Activated CD8-positive, alpha-beta memory T cell treated with anti-CD3 and anti-CD28 coated beads, Interleukin-2, amount 10 ng/mL, durations not matched to agents 7 days and 5 days (primary cell): Measurements from ENCODE around the gene BRINP1. TPM values are rescaled to one million over a fixed set of nuclear protein-coding genes. Genes with fewer than 3 reads are reported as not detected.

Source experiments
- ATAC-seq: fragments of 150-1000 bp; cut with Tn5 transposase; one replicate; pipeline ENCODE4 v1.10.0; 2021; ENCODE audit warnings: moderate library complexity
- CTCF ChIA-PET: fragments of 350-600 bp; sonication (Branson Sonifier 250); formaldehyde crosslinking; loops from one replicate; lab custom pipeline; 2021; ENCODE audit warnings: antibody characterized with exemption; lab: Charles Lee
- DNase-seq: peaks from one replicate; pipeline ENCODE4 v3.0.0-alpha.2; 2020
- H3K27ac Mint-ChIP-seq: one replicate; pipeline ENCODE4 v1.8.0; 2021; ENCODE audit warnings: mild to moderate bottlenecking, mixed read lengths
- H3K27me3 Mint-ChIP-seq: one replicate; pipeline ENCODE4 v1.8.0; 2021; ENCODE audit warnings: mixed read lengths
- H3K36me3 Mint-ChIP-seq: one replicate; pipeline ENCODE4 v1.8.0; 2021; ENCODE audit warnings: mild to moderate bottlenecking, mixed read lengths
- H3K4me1 Mint-ChIP-seq: one replicate; pipeline ENCODE4 v1.8.0; 2021; ENCODE audit warnings: mixed read lengths
- H3K4me3 Mint-ChIP-seq: one replicate; pipeline ENCODE4 v1.8.0; 2021; ENCODE audit warnings: mild to moderate bottlenecking, moderate library complexity, mixed read lengths
- H3K9me3 Mint-ChIP-seq: one replicate; pipeline ENCODE4 v1.8.0; 2022; ENCODE audit warnings: low read depth, mixed read lengths
- total RNA-seq, 2 experiments: library from RNA; stranded (reverse); gene quantifications; one replicate each; pipeline ENCODE4 v1.2.3, GENCODE V29; 2021

BRINP1 gene
- total RNA-seq, 2 experiments from 2014 or later, result not detected

DNA sequence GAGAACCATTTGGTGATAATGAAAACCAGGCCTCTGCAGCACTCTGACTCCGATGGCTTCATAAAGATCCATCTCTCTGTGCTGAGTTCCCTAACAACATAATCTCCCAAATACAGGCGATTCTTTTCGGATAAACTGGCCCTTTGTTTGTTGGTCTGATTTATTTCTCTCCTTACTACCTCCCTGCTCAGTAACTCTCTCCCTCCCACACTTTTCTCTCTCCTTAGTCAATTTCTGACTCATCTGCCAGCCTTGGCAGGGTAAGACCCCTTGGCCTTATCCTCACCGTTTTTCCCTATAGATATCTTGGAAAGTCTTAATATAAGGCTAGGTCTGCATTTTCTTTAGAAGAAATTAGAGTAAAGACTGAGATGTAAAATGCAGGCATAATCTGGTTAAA is 128.7 kb downstream of the BRINP1 start:
- H3K27ac Mint-ChIP-seq, result no peak overlapping the region
- H3K36me3 Mint-ChIP-seq, result no peaks in the 10 kb centered on the region
- CTCF ChIA-PET, result no interaction called here
- H3K27me3 Mint-ChIP-seq, result no peaks in the 10 kb centered on the region
- no peak for DNase-seq
- peaks cover 3% of the 10 kb centered on the region for H3K9me3 Mint-ChIP-seq
- H3K4me1 Mint-ChIP-seq, result no peaks in the 10 kb centered on the region
- no peak overlapping the region for H3K4me3 Mint-ChIP-seq
- no peak for ATAC-seq

DNA sequence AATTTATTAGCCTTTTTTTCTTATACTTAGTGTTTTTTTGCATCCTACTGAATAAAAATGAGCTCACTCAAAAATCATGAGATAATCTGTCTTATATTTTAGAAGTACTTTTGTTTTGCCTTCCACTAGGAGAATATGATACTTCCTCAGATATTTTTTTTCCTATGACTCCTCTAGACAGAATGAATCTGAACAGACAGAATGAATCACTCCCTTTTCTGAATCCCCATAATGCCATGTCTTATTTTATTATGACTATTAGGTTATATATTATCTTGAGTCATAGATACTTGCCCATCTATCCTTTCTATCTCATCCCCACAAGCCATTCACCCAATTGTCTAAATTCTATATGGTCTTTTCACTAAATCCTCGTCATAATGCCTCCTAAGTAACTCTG is 134.6 kb downstream of the BRINP1 start:
- ATAC-seq, result no peak
- CTCF ChIA-PET, result no interaction called here
- no peak for DNase-seq
- peaks cover 8% of the 10 kb centered on the region for H3K9me3 Mint-ChIP-seq
- no peaks in the 10 kb centered on the region for H3K27me3 Mint-ChIP-seq
- H3K36me3 Mint-ChIP-seq, result no peaks in the 10 kb centered on the region
- H3K4me1 Mint-ChIP-seq, result no peaks in the 10 kb centered on the region
- no peak overlapping the region for H3K4me3 Mint-ChIP-seq
- no peak overlapping the region for H3K27ac Mint-ChIP-seq

DNA sequence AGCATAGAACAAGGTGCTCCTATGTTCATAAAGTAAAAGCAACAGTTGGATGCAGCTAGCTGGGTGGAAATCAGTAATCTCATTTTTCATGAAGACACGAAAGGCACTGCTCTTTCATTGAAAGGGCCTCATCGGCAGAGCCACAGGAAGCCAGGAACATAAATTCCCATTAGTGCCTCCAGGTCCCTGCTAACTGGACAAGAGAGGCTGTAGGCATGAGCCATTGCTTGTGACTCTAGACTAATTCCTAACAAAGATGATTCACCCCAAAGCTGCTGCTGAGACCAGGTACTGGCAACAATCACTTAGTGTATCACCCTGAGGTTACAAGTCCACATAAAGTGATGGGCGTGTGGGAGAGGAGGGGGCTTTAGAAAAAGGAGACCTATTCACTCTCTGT is 141.8 kb downstream of the BRINP1 start:
- H3K4me3 Mint-ChIP-seq, result no peak overlapping the region

DNA sequence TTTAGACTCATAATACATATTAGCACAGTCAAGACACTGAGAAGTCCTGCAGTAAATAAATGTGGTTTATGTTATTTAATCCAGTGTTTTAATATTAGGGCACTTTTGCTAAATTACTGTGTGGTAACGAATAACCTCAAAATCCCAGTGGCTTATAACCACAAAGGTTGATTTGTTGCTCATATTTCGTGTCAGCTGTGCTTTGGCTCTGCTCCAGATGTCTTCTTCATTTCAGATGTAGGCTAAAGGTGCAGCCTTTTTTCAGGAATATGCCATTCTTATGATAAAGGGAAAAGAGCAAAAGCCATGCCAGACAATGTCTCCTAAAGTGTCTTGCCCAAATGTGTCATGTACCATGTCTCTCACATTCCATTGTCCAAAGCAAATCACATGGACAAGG is 144.8 kb downstream of the BRINP1 start:
- no peak for DNase-seq
- peaks cover under 1% of the 10 kb centered on the region for H3K9me3 Mint-ChIP-seq
- no peaks in the 10 kb centered on the region for H3K4me1 Mint-ChIP-seq
- no peaks in the 10 kb centered on the region for H3K36me3 Mint-ChIP-seq
- H3K27me3 Mint-ChIP-seq, result no peaks in the 10 kb centered on the region
- CTCF ChIA-PET, result no interaction called here
- ATAC-seq, result no peak
- no peak overlapping the region for H3K27ac Mint-ChIP-seq
- H3K4me3 Mint-ChIP-seq, result no peak overlapping the region

More for the DNA sequence above, 141.8 kb downstream of the BRINP1 start:
- DNase-seq (no peak), ATAC-seq (no peak)
- no peaks in the 10 kb centered on the region for H3K9me3 Mint-ChIP-seq
- no peaks in the 10 kb centered on the region for H3K36me3 Mint-ChIP-seq
- no peaks in the 10 kb centered on the region for H3K27me3 Mint-ChIP-seq
- H3K27ac Mint-ChIP-seq, result no peak overlapping the region
- CTCF ChIA-PET, result no interaction called here
- no peaks in the 10 kb centered on the region for H3K4me1 Mint-ChIP-seq

DNA sequence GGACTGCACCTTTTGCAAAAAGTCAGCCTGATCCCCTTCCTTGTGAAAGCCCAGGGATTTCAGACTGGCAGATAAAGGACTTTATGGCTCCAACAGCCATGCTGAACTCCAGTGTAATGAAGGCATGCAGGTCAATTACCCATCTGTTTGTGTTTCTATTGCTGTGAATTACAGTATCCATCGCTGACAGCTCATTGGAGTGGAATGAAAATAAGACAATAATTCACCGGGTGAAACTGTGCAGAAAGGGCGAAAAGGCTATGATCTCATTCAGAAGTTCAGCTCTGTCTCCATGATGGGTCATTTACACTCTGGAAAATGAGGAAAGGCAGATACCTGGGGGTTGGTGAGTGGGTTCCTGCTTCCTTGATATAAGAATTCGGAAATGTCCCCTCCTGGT is 148.0 kb downstream of the BRINP1 start:
- ATAC-seq, result no peak
- no peaks in the 10 kb centered on the region for H3K27me3 Mint-ChIP-seq
- H3K4me3 Mint-ChIP-seq, result no peak overlapping the region
- H3K4me1 Mint-ChIP-seq, result no peaks in the 10 kb centered on the region
- no peaks in the 10 kb centered on the region for H3K36me3 Mint-ChIP-seq
- H3K27ac Mint-ChIP-seq, result no peak overlapping the region
- peaks cover 4% of the 10 kb centered on the region for H3K9me3 Mint-ChIP-seq
- CTCF ChIA-PET, result no interaction called here
- no peak for DNase-seq

DNA sequence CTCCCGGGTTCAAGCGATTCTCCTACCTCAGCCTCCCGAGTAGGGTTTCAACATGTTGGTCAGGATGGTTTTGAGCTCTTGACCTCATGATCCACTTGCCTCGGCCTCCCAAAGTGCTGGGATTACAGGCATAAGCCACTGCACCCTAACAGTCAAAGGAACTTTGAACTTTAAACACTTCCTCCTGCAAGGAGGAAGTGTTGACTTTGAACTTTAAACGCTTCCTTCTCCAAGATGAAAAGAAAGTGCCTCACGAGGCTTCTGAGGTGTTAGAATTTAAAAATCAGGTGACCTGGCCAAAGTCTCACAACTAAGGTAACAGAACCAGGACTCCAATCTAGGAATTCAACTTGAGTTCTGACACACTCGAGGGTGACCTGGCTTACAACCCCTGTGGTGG is 150.9 kb downstream of the BRINP1 start:
- no peak for ATAC-seq
- Mint-ChIP-seq H3K4me1 (no peaks in the 10 kb centered on the region), H3K9me3 (peaks cover 4% of the 10 kb centered on the region), H3K27me3 (no peaks in the 10 kb centered on the region), H3K27ac (no peak overlapping the region), H3K36me3 (no peaks in the 10 kb centered on the region), H3K4me3 (no peak overlapping the region)
- CTCF ChIA-PET, result no interaction called here
- no peak for DNase-seq

DNA sequence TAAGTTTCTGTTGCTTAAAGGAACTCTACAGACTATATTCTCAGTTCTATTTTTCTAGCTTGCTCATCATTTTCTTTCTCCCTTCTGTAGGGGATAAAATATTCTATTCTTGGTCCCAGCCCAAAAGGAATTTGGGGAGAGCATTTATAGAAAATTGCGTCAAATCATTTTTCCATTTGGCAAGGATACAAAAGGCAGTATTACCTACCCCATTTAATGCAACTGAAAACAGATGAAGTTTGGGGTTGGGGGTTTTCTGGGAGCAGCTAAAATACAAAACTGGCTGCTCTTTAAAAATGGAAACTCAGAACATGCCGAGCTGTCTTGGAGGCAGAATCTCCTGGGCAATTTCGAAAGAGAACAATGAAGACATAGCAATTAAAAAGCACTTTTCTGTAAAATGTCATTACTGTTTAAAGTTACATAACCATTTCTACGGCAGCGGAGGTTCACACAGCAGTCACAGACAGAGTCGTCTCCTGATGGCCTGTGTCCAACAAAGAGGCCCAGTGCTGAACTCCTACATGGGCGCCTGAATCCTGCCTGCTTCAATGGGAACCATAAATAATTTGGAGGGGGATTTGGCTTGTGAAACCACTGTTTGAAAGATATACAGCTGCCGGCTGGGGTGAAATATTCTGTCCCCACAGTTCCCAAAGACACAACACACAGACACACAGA is 152.4 kb downstream of the BRINP1 start:
- CTCF ChIA-PET, result no interaction called here
- no peaks in the 10 kb centered on the region for H3K36me3 Mint-ChIP-seq

DNA sequence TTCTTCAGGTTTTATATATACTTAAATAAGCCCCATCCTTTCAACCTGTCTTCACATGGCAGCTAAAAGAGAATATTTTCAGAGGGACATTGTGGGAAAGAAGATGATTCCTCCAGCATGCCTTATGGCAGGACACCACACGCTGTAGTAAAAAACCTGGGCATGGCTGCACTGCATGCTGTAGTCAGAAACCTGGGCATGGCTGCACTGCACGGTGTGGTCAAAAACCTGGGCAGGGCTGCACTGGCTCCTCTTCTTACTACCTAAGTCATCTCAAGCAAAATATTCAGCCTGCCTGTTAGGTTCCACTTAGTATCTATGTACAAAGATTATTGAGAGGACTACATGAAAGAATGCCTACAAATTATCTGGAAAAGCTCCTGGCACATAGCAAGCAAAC is 153.6 kb downstream of the BRINP1 start:
- Mint-ChIP-seq H3K27me3 (no peaks in the 10 kb centered on the region), H3K27ac (no peak overlapping the region), H3K4me1 (no peaks in the 10 kb centered on the region), H3K9me3 (peaks cover 4% of the 10 kb centered on the region), H3K36me3 (no peaks in the 10 kb centered on the region), H3K4me3 (no peak overlapping the region)
- CTCF ChIA-PET, result no interaction called here
- no peak for ATAC-seq
- no peak for DNase-seq

More for the DNA sequence above, 152.4 kb downstream of the BRINP1 start:
- Mint-ChIP-seq H3K4me3 (no peak overlapping the region), H3K4me1 (no peaks in the 10 kb centered on the region), H3K27me3 (no peaks in the 10 kb centered on the region), H3K9me3 (peaks cover 4% of the 10 kb centered on the region), H3K27ac (no peak overlapping the region)
- ATAC-seq (no peak), DNase-seq (no peak)

DNA sequence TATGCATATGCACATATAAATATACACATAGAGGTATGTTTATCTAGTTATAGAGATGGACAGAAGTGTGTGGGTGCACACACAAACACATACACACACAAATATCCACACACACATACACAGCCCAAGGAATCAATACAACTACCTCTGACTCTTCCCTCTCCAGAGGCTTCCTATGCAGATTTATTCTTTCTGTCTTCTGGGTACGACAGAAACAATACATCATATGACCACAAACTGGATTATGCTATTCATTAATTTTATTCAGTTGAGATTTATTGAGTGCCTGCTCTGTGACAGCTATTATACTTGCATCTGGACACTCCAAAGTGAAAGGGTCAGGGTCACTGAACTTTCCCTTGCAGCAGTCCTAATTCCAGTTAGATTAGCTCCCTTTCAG is 155.8 kb downstream of the BRINP1 start:
- no peak for ATAC-seq
- Mint-ChIP-seq H3K27ac (no peak overlapping the region), H3K36me3 (no peaks in the 10 kb centered on the region), H3K4me3 (no peak overlapping the region), H3K4me1 (no peaks in the 10 kb centered on the region), H3K9me3 (no peaks in the 10 kb centered on the region), H3K27me3 (no peaks in the 10 kb centered on the region)
- CTCF ChIA-PET, result no interaction called here
- DNase-seq, result no peak

DNA sequence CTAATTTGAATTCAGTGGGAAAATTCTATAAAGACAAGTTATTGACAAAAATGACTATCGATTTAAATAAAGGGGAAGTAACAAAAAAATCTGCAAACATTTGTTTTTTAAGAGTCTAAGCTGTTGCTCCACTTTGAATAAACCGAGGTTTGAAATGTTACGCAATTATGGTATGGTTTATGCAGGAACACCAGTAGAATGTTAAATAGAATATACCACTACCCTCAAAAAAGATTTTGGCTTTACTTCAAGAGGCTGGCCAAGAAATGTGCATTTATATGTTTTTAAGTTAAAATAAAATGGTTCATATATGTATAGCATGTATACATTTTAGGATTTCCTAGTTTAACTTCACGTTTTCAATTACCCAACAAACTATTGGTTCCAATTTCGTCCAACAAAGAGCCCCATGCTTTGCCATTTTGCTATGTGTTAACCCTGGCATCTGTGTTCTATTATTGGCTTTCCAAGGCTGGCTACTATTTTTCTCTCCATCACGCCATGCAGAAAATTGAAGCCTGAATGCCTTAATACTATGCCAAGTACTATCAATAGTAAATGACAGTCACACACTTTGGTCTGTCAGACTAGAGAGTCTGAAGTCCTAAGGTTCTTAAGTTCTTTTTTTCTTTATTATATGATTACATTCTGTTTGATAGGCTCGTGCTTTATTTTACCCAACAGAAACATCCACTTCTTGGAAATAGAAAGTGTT is 171.2 kb downstream of the BRINP1 start:
- Mint-ChIP-seq H3K27ac (no peak overlapping the region), H3K4me1 (no peaks in the 10 kb centered on the region), H3K27me3 (no peaks in the 10 kb centered on the region), H3K36me3 (no peaks in the 10 kb centered on the region), H3K9me3 (no peaks in the 10 kb centered on the region), H3K4me3 (no peak overlapping the region)
- CTCF ChIA-PET, result no interaction called here
- DNase-seq (no peak), ATAC-seq (no peak)

DNA sequence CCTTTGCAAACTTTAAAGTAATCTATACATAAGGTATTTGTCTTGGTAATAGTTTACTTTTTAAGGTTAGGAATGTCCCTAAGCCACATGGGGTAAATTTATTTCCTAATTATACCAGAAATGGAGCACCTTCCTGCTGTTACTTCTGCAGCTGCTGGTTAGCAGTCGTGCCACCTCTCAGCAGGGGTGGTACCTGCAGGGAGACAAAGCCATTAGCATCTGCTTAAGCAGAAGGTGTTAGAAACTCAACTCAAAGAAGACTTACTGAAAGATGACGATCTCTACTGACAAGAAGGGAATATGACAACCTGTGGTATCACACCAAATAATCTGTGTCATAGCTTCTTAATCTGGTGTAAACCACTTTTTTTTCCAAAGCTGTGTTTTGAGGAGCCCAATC is 173.7 kb downstream of the BRINP1 start:
- no peaks in the 10 kb centered on the region for H3K36me3 Mint-ChIP-seq
- DNase-seq (no peak), ATAC-seq (no peak)
- no peaks in the 10 kb centered on the region for H3K27me3 Mint-ChIP-seq
- CTCF ChIA-PET, result no interaction called here
- H3K9me3 Mint-ChIP-seq, result no peaks in the 10 kb centered on the region
- no peaks in the 10 kb centered on the region for H3K4me1 Mint-ChIP-seq
- H3K4me3 Mint-ChIP-seq, result no peak overlapping the region
- H3K27ac Mint-ChIP-seq, result no peak overlapping the region

DNA sequence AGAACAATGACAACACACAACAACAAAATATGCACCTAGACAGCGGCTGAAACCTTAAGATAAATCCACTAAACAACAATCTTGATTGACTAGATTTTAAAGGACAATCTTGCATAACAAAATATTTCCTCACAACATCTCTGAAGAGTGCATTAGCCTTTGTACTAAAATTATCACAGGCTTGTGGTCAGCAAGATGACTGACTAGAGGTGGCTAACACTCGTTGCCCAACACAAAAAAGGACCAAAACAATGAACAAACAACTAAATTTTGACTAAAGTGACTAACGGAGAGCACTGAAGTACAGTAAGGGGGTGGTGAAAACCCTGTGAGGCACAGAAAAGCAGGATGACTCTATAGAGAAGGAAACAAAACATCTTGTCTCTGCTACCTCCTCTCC is 183.9 kb downstream of the BRINP1 start:
- CTCF ChIA-PET, result no interaction called here
- H3K4me1 Mint-ChIP-seq, result no peaks in the 10 kb centered on the region
- H3K4me3 Mint-ChIP-seq, result no peak overlapping the region
- H3K27ac Mint-ChIP-seq, result no peak overlapping the region
- H3K27me3 Mint-ChIP-seq, result no peaks in the 10 kb centered on the region
- H3K9me3 Mint-ChIP-seq, result no peaks in the 10 kb centered on the region
- H3K36me3 Mint-ChIP-seq, result no peaks in the 10 kb centered on the region
- no peak for ATAC-seq
- DNase-seq, result no peak

DNA sequence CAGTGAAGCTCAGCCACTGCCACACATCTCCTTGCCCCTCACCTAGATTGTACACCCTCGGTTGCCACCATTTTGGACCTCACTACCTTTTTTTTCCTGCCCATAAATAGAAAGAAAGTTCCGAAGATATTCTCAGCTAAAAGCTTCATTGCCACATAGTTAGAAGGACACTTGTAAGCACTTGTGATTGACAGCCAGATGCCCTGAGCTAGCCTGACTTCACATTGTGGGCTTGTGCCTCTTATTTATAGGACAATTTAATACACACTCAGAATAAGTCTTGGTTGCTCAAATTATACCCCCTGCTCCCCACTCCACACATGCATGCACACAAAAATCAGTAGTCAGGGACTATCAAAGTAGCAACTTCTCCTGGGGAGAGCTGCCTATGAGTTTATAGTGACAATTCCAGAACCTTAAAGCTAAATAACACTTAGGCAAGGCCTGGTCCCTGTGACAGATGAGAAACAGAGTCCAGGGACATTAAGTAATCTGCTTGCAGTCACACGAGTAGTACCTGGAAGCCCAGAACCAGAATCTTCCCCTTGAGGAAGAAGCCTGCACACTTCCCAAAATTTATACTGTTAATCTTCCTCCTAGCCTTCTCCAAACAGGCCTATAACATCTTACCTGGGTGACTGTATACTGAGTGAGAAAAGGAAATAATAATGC is 184.8 kb downstream of the BRINP1 start:
- Mint-ChIP-seq H3K9me3 (no peaks in the 10 kb centered on the region), H3K4me1 (no peaks in the 10 kb centered on the region), H3K27me3 (no peaks in the 10 kb centered on the region), H3K27ac (no peak overlapping the region), H3K4me3 (no peak overlapping the region), H3K36me3 (no peaks in the 10 kb centered on the region)
- DNase-seq (no peak), ATAC-seq (no peak)
- CTCF ChIA-PET, result no interaction called here

DNA sequence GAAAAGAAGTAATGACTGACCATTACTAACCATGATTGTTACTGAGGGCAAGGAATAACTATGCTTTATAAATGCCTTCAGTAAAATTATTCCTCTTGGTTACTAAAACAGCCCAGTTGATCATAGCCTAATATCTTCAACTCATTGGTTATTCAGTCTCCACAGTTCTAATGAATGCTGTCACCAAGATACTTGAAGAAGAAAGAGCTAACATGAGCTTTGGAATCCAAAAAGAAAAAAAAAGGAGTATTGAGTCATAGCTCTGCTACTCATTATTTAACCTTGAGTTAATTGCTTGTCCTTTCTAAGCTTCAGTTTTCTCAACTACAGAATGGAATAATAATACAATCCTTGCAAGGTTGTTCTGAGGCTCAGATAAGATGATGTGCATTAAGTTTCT is 187.7 kb downstream of the BRINP1 start:
- no peak for DNase-seq
- H3K27me3 Mint-ChIP-seq, result no peaks in the 10 kb centered on the region
- peaks cover 1% of the 10 kb centered on the region for H3K9me3 Mint-ChIP-seq
- CTCF ChIA-PET, result no interaction called here
- no peaks in the 10 kb centered on the region for H3K4me1 Mint-ChIP-seq
- H3K36me3 Mint-ChIP-seq, result no peaks in the 10 kb centered on the region
- no peak for ATAC-seq
- H3K4me3 Mint-ChIP-seq, result no peak overlapping the region
- no peak overlapping the region for H3K27ac Mint-ChIP-seq
